ENCODE results near the gene CIC.

DNA sequence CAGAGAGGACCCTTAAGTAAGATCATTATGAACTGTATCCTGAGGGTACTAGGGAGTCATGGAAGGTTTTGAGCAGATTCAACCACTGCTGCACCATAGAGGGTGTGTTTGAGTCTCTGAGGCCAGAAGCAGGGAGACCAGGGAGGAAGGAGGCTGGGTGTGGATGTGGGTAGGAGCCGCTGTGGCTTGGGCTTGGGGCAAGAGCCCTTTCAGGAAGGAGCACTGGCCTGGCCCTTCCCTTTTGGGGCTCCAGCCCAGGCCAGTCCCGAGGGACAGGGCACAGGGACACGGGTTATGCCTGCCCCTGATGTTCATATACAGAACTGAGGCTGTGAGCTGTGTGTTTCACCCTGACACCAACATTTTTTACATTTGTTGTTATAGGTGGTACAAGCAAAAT lies 7.2 kb downstream of the CIC start:
- TF ChIP-seq, protein P1, sequence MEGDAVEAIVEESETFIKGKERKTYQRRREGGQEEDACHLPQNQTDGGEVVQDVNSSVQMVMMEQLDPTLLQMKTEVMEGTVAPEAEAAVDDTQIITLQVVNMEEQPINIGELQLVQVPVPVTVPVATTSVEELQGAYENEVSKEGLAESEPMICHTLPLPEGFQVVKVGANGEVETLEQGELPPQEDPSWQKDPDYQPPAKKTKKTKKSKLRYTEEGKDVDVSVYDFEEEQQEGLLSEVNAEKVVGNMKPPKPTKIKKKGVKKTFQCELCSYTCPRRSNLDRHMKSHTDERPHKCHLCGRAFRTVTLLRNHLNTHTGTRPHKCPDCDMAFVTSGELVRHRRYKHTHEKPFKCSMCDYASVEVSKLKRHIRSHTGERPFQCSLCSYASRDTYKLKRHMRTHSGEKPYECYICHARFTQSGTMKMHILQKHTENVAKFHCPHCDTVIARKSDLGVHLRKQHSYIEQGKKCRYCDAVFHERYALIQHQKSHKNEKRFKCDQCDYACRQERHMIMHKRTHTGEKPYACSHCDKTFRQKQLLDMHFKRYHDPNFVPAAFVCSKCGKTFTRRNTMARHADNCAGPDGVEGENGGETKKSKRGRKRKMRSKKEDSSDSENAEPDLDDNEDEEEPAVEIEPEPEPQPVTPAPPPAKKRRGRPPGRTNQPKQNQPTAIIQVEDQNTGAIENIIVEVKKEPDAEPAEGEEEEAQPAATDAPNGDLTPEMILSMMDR (IDR thresholded peaks at IDR 0.05), result no peak
- no peak for TF ChIP-seq POLR2A (IDR thresholded peaks at IDR 0.05)

Measured in body of pancreas (tissue), 4 donors.